NCI-H128 (cell line): ENCODE results near the gene ZNF248.

Experiments
- DNase-seq: peaks from one replicate; lab custom pipeline; 2025; ENCODE audit not compliant: unreplicated experiment; lab: John Stamatoyannopoulos, UW

ZNF248 gene

GRCh38 chr10:37826806-37827205 lies 30.6 kb downstream of the ZNF248 start:
- no peak for DNase-seq

DNA sequence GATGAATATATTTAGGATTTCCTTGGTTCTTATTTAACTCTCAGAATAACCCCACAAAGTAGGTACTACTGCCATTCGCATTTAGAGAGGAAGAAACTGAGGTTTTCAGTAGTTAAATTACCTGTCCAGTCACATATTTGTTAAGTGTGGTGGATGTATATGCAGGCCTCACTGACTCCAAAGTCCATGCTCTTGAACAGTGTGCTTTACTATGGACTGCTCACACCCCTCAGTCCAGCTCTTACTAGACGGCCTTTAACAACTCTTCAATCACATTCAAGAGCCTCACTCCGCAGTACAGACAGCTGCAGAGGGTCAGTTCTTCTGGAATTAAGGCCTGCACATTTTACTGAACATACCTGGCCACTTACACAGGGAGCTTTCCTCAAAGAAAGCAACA lies 36.2 kb downstream of the ZNF248 start:
- no peak for DNase-seq

GRCh38 chr10:37819797-37820196 lies 37.6 kb downstream of the ZNF248 start:
- DNase-seq, result no peak

GRCh38 chr10:37816290-37816689 lies 41.1 kb downstream of the ZNF248 start:
- no peak for DNase-seq

DNA sequence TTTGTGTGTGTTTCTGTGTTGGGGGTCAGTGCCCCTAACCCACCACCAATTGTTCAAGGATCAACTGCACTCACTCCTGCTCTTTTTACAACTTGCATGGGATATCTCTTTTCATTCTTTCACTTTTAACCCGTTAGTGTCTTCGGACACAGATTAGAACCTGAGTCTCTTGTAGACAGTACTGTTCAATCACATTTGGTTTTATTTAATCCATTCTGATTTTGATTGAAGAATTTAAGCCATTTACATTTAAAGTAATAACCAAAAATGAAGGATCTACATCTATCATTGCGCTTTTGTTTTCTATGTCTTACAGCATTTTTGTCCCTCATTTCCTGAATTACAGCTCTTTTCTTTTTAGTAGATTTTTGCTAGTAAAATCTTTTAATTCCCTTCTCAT lies 43.6 kb downstream of the ZNF248 start:
- no peak for DNase-seq

DNA sequence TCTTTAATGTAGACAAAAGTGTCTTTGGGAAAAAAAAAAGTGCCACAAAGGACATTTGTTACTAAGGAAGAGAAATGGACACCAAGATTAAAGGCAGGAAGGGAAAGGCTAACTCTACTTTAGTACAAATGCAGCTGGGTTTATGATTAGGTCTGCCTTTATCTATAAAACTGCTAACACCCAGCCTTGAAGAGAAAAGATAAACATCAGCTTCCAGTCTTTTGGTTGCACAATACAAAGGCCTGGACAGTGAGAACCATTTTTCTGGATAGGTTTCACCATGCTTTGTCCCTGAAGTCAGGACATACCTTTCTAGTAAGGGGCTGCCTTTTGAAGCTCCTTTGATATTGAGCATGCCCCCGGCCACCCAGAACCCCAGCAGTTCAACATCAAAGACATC lies 45.1 kb downstream of the ZNF248 start:
- no peak for DNase-seq

- DNase-seq, result no peak
Observed at GRCh38 chr10:37803269-37803668, 54.1 kb downstream of the ZNF248 start.

DNA sequence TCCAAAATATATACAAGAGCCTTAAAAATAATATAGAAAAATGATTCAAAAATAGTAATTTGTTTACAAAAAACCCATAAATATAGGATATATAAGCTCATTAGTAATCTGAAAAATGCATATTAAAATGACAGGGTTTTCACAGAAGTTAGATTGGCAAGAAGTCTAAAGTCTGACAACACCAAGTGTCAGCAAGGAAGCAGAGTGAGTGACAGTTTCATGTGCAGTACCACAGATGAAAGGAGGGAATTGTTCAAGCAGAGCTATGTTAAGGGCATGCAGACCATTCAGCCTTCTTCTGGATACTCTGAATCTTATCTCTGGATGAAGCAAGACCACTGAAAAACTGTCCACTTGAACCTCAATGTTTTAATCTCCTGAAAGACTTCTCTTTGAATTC lies 55.9 kb downstream of the ZNF248 start:
- no peak for DNase-seq

DNA sequence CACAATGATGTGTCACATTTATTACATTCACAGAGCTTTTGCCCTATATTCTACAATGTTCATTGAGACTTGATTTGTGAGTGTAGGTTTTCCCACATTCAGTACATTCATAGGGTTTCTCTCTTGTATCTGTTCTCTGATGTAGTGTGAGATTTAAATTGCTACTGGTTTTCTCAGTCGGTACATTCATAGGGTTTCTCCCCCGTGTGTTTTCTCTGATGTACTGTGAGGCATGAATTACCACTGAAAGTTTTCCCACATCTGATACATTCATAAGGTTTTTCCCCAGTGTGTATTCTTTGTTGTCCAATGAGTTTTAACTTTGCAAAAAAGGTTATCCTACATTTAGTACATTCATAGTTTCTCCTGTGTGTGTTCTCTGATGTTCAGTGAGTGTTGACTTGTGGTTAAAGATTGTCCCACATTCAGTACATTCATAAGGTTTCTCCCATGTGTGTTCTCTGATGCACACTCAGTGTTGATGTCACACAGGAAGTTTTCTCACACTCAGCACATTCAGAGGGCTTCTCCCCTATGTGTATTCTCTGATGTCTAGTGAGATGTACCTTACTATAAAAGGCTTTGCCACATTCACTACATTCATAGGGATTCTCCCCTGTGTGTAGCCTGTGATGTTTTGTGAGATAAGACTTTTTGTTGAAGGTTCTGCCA lies 63.0 kb downstream of the ZNF248 start:
- DNase-seq, result no peak

- no peak for DNase-seq
Observed at GRCh38 chr10:37789590-37789989, 67.8 kb downstream of the ZNF248 start.

- DNase-seq, result no peak
Observed at GRCh38 chr10:37784678-37785077, 72.7 kb downstream of the ZNF248 start.

GRCh38 chr10:37780536-37780935 lies 76.9 kb downstream of the ZNF248 start:
- no peak for DNase-seq

DNA sequence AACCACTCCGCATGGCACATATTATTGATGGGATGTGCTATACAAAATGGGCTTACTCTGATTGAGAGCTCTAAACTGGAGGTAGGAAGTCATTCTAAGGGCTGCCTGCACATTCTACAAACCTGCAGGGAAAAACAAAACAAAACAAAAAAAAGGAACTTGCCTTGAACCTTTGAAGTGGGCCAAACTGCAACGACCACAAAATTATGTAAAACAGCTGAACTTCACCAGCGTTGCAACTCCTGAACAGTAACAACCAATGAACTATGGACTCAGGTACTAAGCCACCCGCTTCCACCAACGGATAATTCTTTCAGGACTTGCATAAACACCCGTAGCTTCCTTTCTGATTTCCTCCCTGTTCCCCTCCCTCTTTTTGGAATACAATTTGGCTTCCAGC lies 80.4 kb downstream of the ZNF248 start:
- DNase-seq, result no peak

- DNase-seq, result no peak
Observed at GRCh38 chr10:37775612-37776011, 81.8 kb downstream of the ZNF248 start.

DNA sequence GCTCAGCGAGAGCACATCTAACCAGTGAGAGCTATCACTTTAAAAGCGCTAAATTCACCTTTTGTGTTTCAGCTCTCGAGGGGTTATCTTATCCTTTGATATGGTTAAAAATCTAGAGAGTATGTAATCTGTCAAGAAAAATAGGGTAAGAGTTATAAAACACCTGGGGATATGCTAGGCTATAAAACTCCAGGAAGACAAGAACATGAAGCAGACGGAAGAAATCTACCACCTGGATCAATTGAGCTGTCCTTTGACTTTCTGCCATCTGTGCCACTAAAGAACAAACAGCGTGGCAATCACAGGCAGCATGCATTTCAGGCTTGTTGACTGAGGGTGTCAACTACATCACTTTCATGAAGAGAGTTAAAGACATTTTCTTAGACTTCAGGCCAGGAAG lies 83.1 kb downstream of the ZNF248 start:
- no peak for DNase-seq

DNA sequence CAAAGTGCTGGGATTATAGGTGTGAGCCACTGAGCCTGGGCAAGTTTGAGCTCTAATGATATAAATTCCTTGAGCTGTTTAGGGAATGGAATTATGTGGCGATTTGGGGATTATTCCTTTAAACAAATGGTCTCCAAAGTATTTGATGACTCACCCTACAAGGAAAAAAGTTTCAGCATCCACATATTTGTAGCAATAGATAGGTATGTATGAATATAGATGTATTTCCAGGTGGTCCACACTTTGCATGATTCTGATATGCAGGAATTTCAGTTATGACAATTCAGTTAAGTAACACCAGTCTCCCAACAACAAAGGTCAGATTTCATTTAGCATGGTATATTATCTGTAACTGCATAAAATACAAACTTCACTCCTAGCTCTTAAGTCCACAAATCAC lies 92.2 kb downstream of the ZNF248 start:
- no peak for DNase-seq

DNA sequence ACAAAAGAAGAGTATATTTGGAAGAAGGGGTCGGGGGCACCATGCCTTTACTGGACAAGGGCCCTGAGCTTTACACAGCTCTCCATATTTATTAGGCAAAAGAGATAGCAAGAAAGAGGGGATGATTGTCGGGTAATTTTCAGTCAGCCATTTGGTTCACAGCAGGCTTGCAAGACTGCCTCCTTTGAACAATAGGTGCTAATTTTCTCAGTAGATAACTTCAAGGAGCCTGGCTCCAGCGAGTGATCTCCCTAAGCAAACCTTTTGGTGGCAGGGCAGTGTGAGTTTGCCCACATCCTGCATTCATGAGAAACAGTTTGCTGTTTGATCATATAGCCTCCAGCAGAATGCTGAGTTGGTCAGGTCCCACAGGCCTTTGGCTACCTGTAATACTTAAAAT lies 94.3 kb downstream of the ZNF248 start:
- no peak for DNase-seq

DNA sequence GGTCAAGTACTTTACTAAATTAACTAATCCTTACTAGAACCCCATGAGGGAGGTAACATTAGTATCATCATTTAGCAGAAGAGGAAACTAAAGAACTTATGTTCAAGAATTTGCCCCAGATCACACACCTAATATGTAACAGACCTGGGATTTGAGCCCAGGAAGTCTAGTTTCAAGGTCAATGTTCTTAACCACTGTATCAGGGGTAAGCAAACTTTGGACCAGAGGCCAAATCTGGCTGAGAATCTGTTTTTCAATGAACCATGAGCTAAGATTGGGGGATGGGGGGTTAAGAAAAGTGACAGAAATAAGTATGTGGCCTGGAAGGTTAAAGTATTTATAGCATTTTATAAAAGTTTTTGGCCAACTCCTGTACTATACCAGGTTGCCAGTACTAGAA lies 95.1 kb downstream of the ZNF248 start:
- DNase-seq, result no peak

- DNase-seq, result no peak
Observed at GRCh38 chr10:37760817-37761216, 96.6 kb downstream of the ZNF248 start.

DNA sequence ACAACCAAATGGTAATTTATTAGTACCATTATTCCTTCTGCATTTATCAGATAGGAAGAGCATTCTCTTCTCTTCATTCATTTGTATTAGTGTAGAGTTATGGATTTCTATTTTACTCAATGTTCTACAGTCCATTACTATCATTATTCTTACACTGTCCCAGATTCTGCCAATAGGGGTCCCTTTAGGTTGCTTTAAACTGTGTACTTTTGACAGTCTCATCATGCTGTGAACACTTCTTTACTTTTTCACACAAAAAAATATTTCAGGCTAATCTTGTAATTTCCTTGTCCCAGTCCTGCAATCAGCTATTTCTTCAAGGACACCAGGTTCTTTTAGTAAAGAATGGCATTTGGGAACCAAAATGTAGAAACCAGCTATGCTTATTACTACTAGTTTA lies 99.3 kb downstream of the ZNF248 start:
- DNase-seq, result no peak

DNA sequence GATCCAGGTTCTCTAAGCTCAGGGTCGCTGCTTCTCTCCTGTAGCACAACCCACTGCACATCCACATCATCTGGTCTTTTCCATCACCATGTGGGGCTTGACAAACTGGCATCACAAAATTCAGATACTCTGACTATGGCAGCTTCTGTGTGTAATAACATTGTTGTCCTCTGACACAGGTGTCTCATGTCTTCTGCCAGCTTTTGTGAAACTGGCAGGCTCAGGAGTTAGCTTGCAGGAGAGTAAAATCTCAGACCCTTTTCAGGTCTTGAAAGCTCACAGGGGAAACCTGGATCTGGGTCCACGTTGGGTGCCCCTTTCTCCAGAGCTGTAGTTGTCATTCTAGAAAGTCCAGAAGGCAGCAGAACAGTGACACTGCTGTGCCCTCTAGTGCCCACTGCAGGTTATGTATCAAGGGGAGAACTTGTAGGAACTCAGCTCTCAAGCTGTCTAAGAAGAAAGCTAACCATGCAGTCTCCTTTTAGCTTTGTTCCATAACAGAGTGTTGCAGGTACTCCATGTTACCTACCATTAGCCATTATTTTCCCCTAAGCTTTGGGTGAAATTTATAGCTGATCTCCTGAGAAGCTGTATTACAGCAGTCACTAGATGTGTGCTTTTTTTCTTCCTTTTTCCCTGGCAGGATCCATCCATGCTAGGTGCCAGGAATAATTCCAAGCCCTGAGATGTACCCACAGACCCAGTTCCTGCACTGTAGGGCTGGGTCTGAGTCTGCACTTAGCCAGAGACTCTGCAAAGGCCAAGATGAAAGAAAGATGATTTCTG lies 102.7 kb downstream of the ZNF248 start:
- no peak for DNase-seq

DNA sequence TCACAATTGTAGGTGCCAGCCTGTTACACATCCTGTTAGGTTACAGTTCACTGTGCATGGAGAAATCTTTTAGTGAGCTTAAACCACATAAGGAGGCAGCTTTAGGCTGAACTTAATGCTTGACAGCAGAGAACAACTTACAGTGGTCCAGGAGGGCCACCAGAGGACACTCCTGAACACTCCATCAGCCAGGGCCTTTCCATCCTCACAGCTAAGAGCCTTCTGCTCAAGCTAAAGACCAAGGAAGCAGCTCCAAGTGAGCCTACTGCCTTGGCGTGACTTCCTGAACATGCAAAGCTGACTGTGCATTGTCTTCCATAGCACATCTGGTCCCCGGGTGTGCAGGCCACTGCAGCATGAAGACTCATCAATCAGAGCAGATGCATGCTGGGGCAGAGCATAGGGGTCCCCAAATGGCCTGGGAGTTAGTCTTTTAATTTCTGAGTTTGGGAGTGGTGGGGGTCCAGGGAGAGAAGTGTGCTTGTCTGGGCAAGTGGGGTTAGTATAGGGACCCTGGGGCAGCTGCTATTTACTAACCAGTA lies 105.0 kb downstream of the ZNF248 start:
- no peak for DNase-seq

DNA sequence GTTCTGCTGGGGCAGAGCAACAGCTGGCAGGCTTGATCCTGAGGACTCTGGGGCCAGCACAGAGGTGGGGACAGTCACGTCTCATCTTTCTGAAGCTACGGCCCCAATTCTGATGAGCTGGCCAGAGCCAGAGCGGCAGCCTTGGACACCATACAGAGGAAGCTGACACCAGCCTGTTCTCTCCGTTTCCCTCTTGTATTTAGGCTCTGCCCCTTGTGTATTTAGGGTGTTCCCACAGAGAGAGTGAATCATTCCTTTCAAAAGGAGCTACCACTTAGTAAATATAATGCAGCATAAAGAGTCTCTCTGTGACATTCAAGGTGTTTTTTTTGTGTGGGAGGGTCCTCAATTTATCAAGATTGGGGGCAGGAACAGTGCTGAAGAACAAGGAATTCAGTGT lies 109.2 kb downstream of the ZNF248 start:
- DNase-seq, result no peak
